Sigmoid colon (tissue), 7 donors: Measurements from ENCODE around the gene C19orf12. TPM values are rescaled to one million over a fixed set of nuclear protein-coding genes. Genes with fewer than 3 reads are reported as not detected.

ENCODE experiments used
- DNase-seq: peaks from one replicate; pipeline ENCODE4 v3.0.0-alpha.2; 2019
- H3K27ac ChIP-seq, 4 donors: fragments of 200-600 bp; sonication (generic); one replicate each; pipeline ENCODE4 v1.5.1; 2016 to 2019; ENCODE audit warnings: mild to moderate bottlenecking in 1 of 4
- H3K27me3 ChIP-seq, 3 donors: fragments of 200-600 bp; sonication (generic); one replicate each; pipeline ENCODE4 v1.5.1; 2019; ENCODE audit warnings: mild to moderate bottlenecking in 1 of 3
- H3K36me3 ChIP-seq, 4 donors: fragments of 200-600 bp; sonication (generic); one replicate each; pipeline ENCODE4 v1.5.1; 2016 to 2019
- H3K4me1 ChIP-seq, 4 donors: fragments of 200-600 bp; sonication (generic); one replicate each; pipeline ENCODE4 v1.5.1; 2017 to 2019
- H3K4me3 ChIP-seq, 4 donors: fragments of 200-600 bp; sonication (generic); one replicate each; pipeline ENCODE4 v1.5.1; 2017 to 2019; ENCODE audit warnings: mild to moderate bottlenecking in 2 of 4, moderate library complexity in 1 of 4
- H3K9me3 ChIP-seq, 4 donors: fragments of 200-600 bp in 3 of 4; sonication (generic) in 3 of 4; one replicate each; pipeline versions ENCODE4 v1.5.1 to v1.6.1; 2013 to 2019
- EP300 ChIP-seq, 4 donors: sonication (generic); formaldehyde crosslinking; IDR thresholded peaks; one replicate each; pipeline ENCODE4 v1.6.1; 2017; ENCODE audit warnings: antibody characterized with exemption in 4 of 4
- POLR2A ChIP-seq, 2 donors: fragments of 450-650 bp; IDR thresholded peaks; one replicate each; pipeline ENCODE4 v1.6.1; 2016; ENCODE audit warnings: antibody characterized with exemption in 2 of 2, mild to moderate bottlenecking in 2 of 2, moderate library complexity in 2 of 2
- POLR2AphosphoS5 ChIP-seq, 4 donors: sonication (generic); formaldehyde crosslinking; IDR thresholded peaks; one replicate each; pipeline ENCODE4 v1.6.1; 2017; ENCODE audit warnings: antibody characterized with exemption in 4 of 4
- WGBS, 2 donors: extraction: QIAGEN DNeasy Blood & Tissue Kit; methylation state at CpG; one replicate each; pipeline ENCODE4 v1.1.7; 2013; 5-methylcytosine and 5-hydroxymethylcytosine counted together
- intact Hi-C: fragments of 100-400 bp; cut with DNase I; formaldehyde crosslinking; loops from one replicate; pipeline ENCODE4 v1.15.1; 2023
- polyA plus RNA-seq, 3 donors: library from polyadenylated mRNA; stranded (reverse); fragments of 200-250 nt; gene quantifications; one replicate each; pipeline ENCODE4 v1.2.3, GENCODE V29; 2013
- total RNA-seq, 4 donors: library from RNA; depleted of rRNA; stranded (reverse); fragments of >200 nt; gene quantifications; one replicate each; pipeline ENCODE4 v1.1.0, GENCODE V29; 2016
- TF ChIP-seq, protein P1 (sequence below), 4 experiments: fragments of 450-650 bp in 3 of 4; fragments of 200-600 bp in 1 of 4; IDR thresholded peaks; one replicate each; pipeline ENCODE4 v1.5.1; 2016 to 2019; ENCODE audit warnings: antibody characterized with exemption in 4 of 4, mild to moderate bottlenecking in 3 of 4, moderate library complexity in 2 of 4
- donor health status: healthy with polysubstance abuse.
- donor health status: Bipolar disorder and iron deficiency.
- donor health status: healthy.

The C19orf12 gene
- total and polyA plus RNA-seq, 7 donors, result 13.2 to 36.0 (median 32.1) TPM

DNA sequence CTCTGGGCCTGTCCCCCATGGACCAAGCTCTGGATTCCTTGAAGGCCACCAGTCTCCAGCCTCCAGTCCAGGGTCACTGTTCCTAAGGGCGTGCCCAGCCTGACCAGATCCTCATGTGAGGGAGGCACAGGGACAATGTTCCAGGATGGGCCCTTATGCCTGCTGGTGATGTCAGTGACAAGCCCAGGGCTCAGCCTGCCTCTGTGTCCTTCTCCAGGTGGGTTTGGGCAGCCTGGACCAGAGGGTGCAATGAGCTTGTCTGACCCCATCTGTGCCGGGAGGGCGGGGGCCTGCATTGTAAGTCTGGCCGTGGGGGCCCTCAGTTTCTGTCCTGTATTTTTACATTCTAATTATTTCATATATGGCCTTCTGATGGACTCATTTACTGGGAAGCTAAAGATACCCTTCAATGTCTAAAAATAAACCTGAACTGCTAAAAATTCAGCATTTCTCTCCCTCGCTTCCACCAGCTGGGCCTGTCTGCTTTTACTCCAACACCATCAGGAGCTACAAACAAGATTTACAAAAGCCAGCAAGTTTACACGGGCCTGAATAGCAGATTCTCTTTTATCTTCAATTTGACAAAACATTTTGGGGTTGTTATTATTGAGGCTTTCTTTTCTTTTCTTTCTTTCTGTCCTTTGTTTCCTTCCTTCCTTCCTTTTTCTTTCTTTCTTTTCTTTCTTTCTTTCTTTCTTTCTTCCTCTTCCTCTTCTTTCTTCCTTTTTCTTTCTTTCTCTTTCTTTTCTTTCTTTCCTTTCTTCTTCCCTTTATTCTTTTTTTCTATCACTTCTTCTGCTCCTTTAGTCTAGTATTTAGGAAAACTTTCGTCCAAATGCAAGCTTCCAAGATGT lies 34.2 kb upstream of the C19orf12 start:
- Histone ChIP-seq H3K4me1 (no peaks in the 10 kb centered on the region), H3K27me3 (peaks cover 0 to 10% (median 0%) of the 10 kb centered on the region in 3 donors), H3K9me3 (no peaks in the 10 kb centered on the region), H3K36me3 (no peaks in the 10 kb centered on the region), H3K27ac (no peak overlapping the region), H3K4me3 (no peak overlapping the region)
- DNase-seq, result no peak
- 77 to 83% methylated on average over 7 of the region's 7 CpGs for WGBS, 2 donors
- intact Hi-C loops, result no loop called here
- TF ChIP-seq EP300 (IDR thresholded peaks at IDR 0.05), result no peak
- TF ChIP-seq POLR2AphosphoS5 (IDR thresholded peaks at IDR 0.05), result no peak
- no peak for TF ChIP-seq POLR2A (IDR thresholded peaks at IDR 0.05)
- TF ChIP-seq, protein P1, sequence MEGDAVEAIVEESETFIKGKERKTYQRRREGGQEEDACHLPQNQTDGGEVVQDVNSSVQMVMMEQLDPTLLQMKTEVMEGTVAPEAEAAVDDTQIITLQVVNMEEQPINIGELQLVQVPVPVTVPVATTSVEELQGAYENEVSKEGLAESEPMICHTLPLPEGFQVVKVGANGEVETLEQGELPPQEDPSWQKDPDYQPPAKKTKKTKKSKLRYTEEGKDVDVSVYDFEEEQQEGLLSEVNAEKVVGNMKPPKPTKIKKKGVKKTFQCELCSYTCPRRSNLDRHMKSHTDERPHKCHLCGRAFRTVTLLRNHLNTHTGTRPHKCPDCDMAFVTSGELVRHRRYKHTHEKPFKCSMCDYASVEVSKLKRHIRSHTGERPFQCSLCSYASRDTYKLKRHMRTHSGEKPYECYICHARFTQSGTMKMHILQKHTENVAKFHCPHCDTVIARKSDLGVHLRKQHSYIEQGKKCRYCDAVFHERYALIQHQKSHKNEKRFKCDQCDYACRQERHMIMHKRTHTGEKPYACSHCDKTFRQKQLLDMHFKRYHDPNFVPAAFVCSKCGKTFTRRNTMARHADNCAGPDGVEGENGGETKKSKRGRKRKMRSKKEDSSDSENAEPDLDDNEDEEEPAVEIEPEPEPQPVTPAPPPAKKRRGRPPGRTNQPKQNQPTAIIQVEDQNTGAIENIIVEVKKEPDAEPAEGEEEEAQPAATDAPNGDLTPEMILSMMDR (IDR thresholded peaks at IDR 0.05), result no peak

DNA sequence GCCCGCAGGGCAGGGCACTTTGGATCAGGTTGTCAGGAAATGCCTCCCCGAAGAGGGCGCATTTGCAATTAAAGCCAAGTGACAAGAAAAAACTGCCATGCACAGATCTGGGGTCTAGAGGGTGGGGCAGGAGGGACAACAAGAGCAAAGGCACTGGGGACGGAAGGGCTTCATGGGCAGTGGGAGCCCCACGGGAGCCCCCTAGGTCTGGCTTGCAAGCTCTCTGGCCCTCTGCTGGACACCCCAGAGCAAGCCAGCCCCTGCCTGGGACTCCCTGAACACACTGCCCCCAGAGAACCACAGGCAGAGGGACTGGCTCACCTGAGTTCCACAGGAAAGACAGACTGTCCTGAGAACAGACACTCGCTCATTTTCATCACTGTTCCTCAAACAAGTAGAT lies 30.2 kb upstream of the C19orf12 start:
- WGBS, 2 donors, result 73 to 74% methylated on average over 6 of the region's 6 CpGs
- DNase-seq, result no peak
- H3K4me1 ChIP-seq, result no peaks in the 10 kb centered on the region

DNA sequence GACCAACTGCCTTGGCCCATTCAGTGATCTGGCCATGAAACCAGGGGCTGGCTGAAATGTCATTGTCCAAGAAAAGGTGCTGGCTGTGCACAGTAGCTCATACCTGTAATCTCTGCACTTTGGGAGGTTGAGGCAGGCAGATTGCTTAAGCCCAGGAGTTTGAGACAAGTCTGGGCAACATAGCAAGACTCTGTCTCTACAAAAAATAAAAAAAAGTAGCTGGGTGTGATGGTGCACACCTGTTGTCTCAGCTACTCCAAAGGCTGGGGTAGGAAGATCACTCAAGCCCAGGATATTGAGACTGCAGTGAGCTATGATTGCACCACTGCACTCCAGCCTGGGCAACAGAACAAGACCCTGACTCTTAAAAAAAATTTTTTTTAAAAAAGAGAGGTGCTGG lies 28.6 kb upstream of the C19orf12 start:
- DNase-seq, result no peak

More for the DNA sequence above, 30.2 kb upstream of the C19orf12 start:
- Histone ChIP-seq H3K27me3 (no peaks in the 10 kb centered on the region), H3K9me3 (no peaks in the 10 kb centered on the region), H3K27ac (no peak overlapping the region), H3K36me3 (no peaks in the 10 kb centered on the region), H3K4me3 (no peak overlapping the region)
- TF ChIP-seq EP300 (IDR thresholded peaks at IDR 0.05) (no peak), POLR2AphosphoS5 (IDR thresholded peaks at IDR 0.05) (no peak), POLR2A (IDR thresholded peaks at IDR 0.05) (no peak)
- TF ChIP-seq, protein P1 (IDR thresholded peaks at IDR 0.05), result no peak
- intact Hi-C loops, result no loop called here

DNA sequence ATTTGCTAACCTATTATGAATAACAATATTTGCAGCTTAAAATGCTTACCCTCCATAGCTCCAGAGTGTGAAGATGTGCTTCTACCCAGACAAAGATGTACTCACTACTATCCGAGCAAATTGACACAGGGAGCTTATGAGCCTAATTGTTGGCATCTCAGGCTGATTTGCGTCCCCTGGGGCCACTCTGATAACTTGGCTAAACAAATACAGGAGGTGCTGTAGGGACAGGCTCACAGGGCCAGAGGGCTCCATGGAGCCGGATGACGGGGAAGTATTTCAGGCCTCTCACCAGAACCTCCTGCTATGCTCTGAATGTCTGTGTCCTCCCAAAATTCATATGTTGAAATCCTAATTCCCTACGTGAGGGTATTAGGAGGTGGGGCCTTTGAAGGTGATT lies 26.7 kb upstream of the C19orf12 start:
- DNase-seq, result no peak
- no peaks in the 10 kb centered on the region for H3K9me3 ChIP-seq

More for the DNA sequence above, 28.6 kb upstream of the C19orf12 start:
- H3K27ac ChIP-seq, result no peak overlapping the region
- H3K4me3 ChIP-seq, result no peak overlapping the region
- TF ChIP-seq, protein P1 (IDR thresholded peaks at IDR 0.05), result no peak
- no peak for TF ChIP-seq EP300 (IDR thresholded peaks at IDR 0.05)
- TF ChIP-seq POLR2A (IDR thresholded peaks at IDR 0.05), result no peak
- TF ChIP-seq POLR2AphosphoS5 (IDR thresholded peaks at IDR 0.05), result no peak
- H3K36me3 ChIP-seq, result no peaks in the 10 kb centered on the region
- intact Hi-C loops, result no loop called here
- H3K9me3 ChIP-seq, result no peaks in the 10 kb centered on the region
- no peaks in the 10 kb centered on the region for H3K4me1 ChIP-seq
- peaks cover 0 to 3% (median 0%) of the 10 kb centered on the region in 3 donors for H3K27me3 ChIP-seq

More for the DNA sequence above, 26.7 kb upstream of the C19orf12 start:
- TF ChIP-seq EP300 (IDR thresholded peaks at IDR 0.05) (no peak), POLR2A (IDR thresholded peaks at IDR 0.05) (no peak), POLR2AphosphoS5 (IDR thresholded peaks at IDR 0.05) (no peak)
- TF ChIP-seq, protein P1 (IDR thresholded peaks at IDR 0.05), result no peak
- WGBS, 2 donors, result 55 to 79% methylated on average over 5 of the region's 5 CpGs
- Histone ChIP-seq H3K36me3 (no peaks in the 10 kb centered on the region), H3K27ac (no peak overlapping the region), H3K4me3 (no peak overlapping the region), H3K27me3 (peaks cover 0 to 7% (median 0%) of the 10 kb centered on the region in 3 donors), H3K4me1 (no peaks in the 10 kb centered on the region)
- intact Hi-C loops, result no loop called here
